ENCODE results near the gene CRYBA4. TPM values are rescaled to one million over a fixed set of nuclear protein-coding genes. Genes with fewer than 3 reads are reported as not detected.

CRYBA4 gene
- total RNA-seq, 4 donors from 2014 or later, result not detected

GRCh38 chr22:26660961-26661578 lies 39.3 kb downstream of the CRYBA4 start:
- TF ChIP-seq POLR2AphosphoS5 (IDR thresholded peaks at IDR 0.05) (no peak), POLR2A (IDR thresholded peaks at IDR 0.05; ENCODE audit: low read depth) (no peak), CTCF (IDR thresholded peaks at IDR 0.05) (no peak), EP300 (IDR thresholded peaks at IDR 0.05) (no peak)
- H3K9me3 ChIP-seq, result no peaks in the 10 kb centered on the region
- no peak overlapping the region for H3K27ac ChIP-seq (replicated peaks in 1 of 4)
- WGBS, result 76% methylated on average over 7 of the region's 7 CpGs
- no peak for DNase-seq (ENCODE audit: extremely low spot score)
- H3K27me3 ChIP-seq, result peaks cover 0 to 82% (median 28%) of the 10 kb centered on the region in 4 donors
- H3K4me3 ChIP-seq, result no peak overlapping the region
- H3K4me1 ChIP-seq, result peaks cover 22 to 37% (median 26%) of the 10 kb centered on the region in 4 donors
- intact Hi-C loops (cut with DNase I), result no loop called here
- H3K36me3 ChIP-seq, result no peaks in the 10 kb centered on the region

GRCh38 chr22:26662160-26662559 lies 40.4 kb downstream of the CRYBA4 start:
- TF ChIP-seq CTCF (IDR thresholded peaks at IDR 0.05), result no peak
- TF ChIP-seq POLR2AphosphoS5 (IDR thresholded peaks at IDR 0.05), result no peak
- TF ChIP-seq EP300 (IDR thresholded peaks at IDR 0.05), result no peak
- no peak for TF ChIP-seq POLR2A (IDR thresholded peaks at IDR 0.05; ENCODE audit: low read depth)
- 94% methylated on average over 2 of the region's 2 CpGs for whole genome bisulfite sequencing
- Histone ChIP-seq H3K4me3 (no peak overlapping the region), H3K9me3 (no peaks in the 10 kb centered on the region), H3K4me1 (peaks cover 18 to 33% (median 21%) of the 10 kb centered on the region in 4 donors), H3K27ac (replicated peaks in 1 of 4) (no peak overlapping the region), H3K27me3 (peaks cover 0 to 80% (median 21%) of the 10 kb centered on the region in 4 donors), H3K36me3 (no peaks in the 10 kb centered on the region)
- intact Hi-C loops (cut with DNase I), result no loop called here
- no peak for DNase-seq (ENCODE audit: extremely low spot score)

GRCh38 chr22:26663374-26663923 lies 41.7 kb downstream of the CRYBA4 start:
- peaks cover 7 to 20% (median 9%) of the 10 kb centered on the region in 4 donors for H3K4me1 ChIP-seq
- H3K27me3 ChIP-seq, result peaks cover 0 to 79% (median 8%) of the 10 kb centered on the region in 4 donors
- no peak for DNase-seq (ENCODE audit: extremely low spot score)
- no peak overlapping the region for H3K4me3 ChIP-seq
- TF ChIP-seq EP300 (IDR thresholded peaks at IDR 0.05) (no peak), POLR2A (IDR thresholded peaks at IDR 0.05; ENCODE audit: low read depth) (no peak), CTCF (IDR thresholded peaks at IDR 0.05) (no peak), POLR2AphosphoS5 (IDR thresholded peaks at IDR 0.05) (no peak)
- H3K36me3 ChIP-seq, result no peaks in the 10 kb centered on the region
- intact Hi-C loops (cut with DNase I), result no loop called here
- H3K27ac ChIP-seq (replicated peaks in 1 of 4), result no peak overlapping the region
- 85% methylated on average over 9 of the region's 9 CpGs for WGBS
- H3K9me3 ChIP-seq, result no peaks in the 10 kb centered on the region

- Histone ChIP-seq H3K36me3 (no peaks in the 10 kb centered on the region), H3K27ac (replicated peaks in 1 of 4) (no peak overlapping the region), H3K4me3 (no peak overlapping the region), H3K27me3 (peaks cover 0 to 60% (median under 1%) of the 10 kb centered on the region in 4 donors), H3K9me3 (no peaks in the 10 kb centered on the region), H3K4me1 (peaks cover 0 to 11% (median 0%) of the 10 kb centered on the region in 4 donors)
- intact Hi-C loops (cut with DNase I), result no loop called here
- 2% methylated on average over 4 of the region's 4 CpGs for WGBS
- no peak for DNase-seq (ENCODE audit: extremely low spot score)
- TF ChIP-seq POLR2A (IDR thresholded peaks at IDR 0.05; ENCODE audit: low read depth), result no peak
- TF ChIP-seq POLR2AphosphoS5 (IDR thresholded peaks at IDR 0.05), result no peak
- no peak for TF ChIP-seq EP300 (IDR thresholded peaks at IDR 0.05)
- TF ChIP-seq CTCF (IDR thresholded peaks at IDR 0.05), result no peak
Observed at GRCh38 chr22:26665813-26666231, 44.1 kb downstream of the CRYBA4 start.
